ENCODE data around the gene NPHP4.

NPHP4 gene

GRCh38 chr1:6033986-6034749 lies 41.9 kb upstream of the NPHP4 start:
- Histone ChIP-seq H3K9ac (ENCODE audit: low read length in 2 of 2) (no peak overlapping the region), H3K27me3 (ENCODE audit: control insufficient read depth in 1 of 2, insufficient read depth in 2 of 2, low read length in 2 of 2) (peaks cover 0 to 4% of the 10 kb centered on the region in 2 donors), H3K9me3 (ENCODE audit: control insufficient read depth in 2 of 2, low read length in 2 of 2) (no peaks in the 10 kb centered on the region), H3K4me1 (ENCODE audit: control insufficient read depth, insufficient read depth, low read length) (peaks cover 2% of the 10 kb centered on the region), H3K27ac (ENCODE audit: low read length) (no peak overlapping the region), H3K4me3 (ENCODE audit: low read length in 2 of 2) (no peak overlapping the region), H3K36me3 (ENCODE audit: control insufficient read depth in 2 of 2, insufficient read depth in 2 of 2, low read length in 2 of 2) (no peaks in the 10 kb centered on the region)

- Histone ChIP-seq H3K9ac (ENCODE audit: low read length in 2 of 2) (no peak overlapping the region), H3K4me3 (ENCODE audit: low read length in 2 of 2) (no peak overlapping the region), H3K27ac (ENCODE audit: low read length) (no peak overlapping the region), H3K36me3 (ENCODE audit: control insufficient read depth in 2 of 2, insufficient read depth in 2 of 2, low read length in 2 of 2) (no peaks in the 10 kb centered on the region), H3K9me3 (ENCODE audit: control insufficient read depth in 2 of 2, low read length in 2 of 2) (no peaks in the 10 kb centered on the region), H3K27me3 (ENCODE audit: control insufficient read depth in 1 of 2, insufficient read depth in 2 of 2, low read length in 2 of 2) (peaks cover 0 to 4% of the 10 kb centered on the region in 2 donors), H3K4me1 (ENCODE audit: control insufficient read depth, insufficient read depth, low read length) (peaks cover 2% of the 10 kb centered on the region)
Measured at GRCh38 chr1:6033124-6033523, 40.9 kb upstream of the NPHP4 start.

- H3K9ac ChIP-seq (ENCODE audit: low read length in 2 of 2): no peak overlapping the region
- no peak overlapping the region for H3K4me3 ChIP-seq (ENCODE audit: low read length in 2 of 2)
- peaks cover 4% of the 10 kb centered on the region for H3K4me1 ChIP-seq (ENCODE audit: control insufficient read depth, insufficient read depth, low read length)
- H3K27me3 ChIP-seq (ENCODE audit: control insufficient read depth in 1 of 2, insufficient read depth in 2 of 2, low read length in 2 of 2): peaks cover 0 to 6% of the 10 kb centered on the region in 2 donors
- no peaks in the 10 kb centered on the region for H3K9me3 ChIP-seq (ENCODE audit: control insufficient read depth in 2 of 2, low read length in 2 of 2)
- H3K36me3 ChIP-seq (ENCODE audit: control insufficient read depth in 2 of 2, insufficient read depth in 2 of 2, low read length in 2 of 2): no peaks in the 10 kb centered on the region
- H3K27ac ChIP-seq (ENCODE audit: low read length): no peak overlapping the region
Measured at GRCh38 chr1:6030547-6031261, 38.5 kb upstream of the NPHP4 start.

GRCh38 chr1:6030132-6030531 lies 37.9 kb upstream of the NPHP4 start:
- H3K9ac ChIP-seq (ENCODE audit: low read length in 2 of 2): no peak overlapping the region
- H3K36me3 ChIP-seq (ENCODE audit: control insufficient read depth in 2 of 2, insufficient read depth in 2 of 2, low read length in 2 of 2): no peaks in the 10 kb centered on the region
- H3K4me3 ChIP-seq (ENCODE audit: low read length in 2 of 2): no peak overlapping the region
- H3K4me1 ChIP-seq (ENCODE audit: control insufficient read depth, insufficient read depth, low read length): peaks cover 8% of the 10 kb centered on the region
- no peaks in the 10 kb centered on the region for H3K9me3 ChIP-seq (ENCODE audit: control insufficient read depth in 2 of 2, low read length in 2 of 2)
- no peak overlapping the region for H3K27ac ChIP-seq (ENCODE audit: low read length)
- peaks cover 0 to 6% of the 10 kb centered on the region in 2 donors for H3K27me3 ChIP-seq (ENCODE audit: control insufficient read depth in 1 of 2, insufficient read depth in 2 of 2, low read length in 2 of 2)

GRCh38 chr1:6029351-6029750 lies 37.1 kb upstream of the NPHP4 start:
- Histone ChIP-seq H3K4me3 (ENCODE audit: low read length in 2 of 2) (no peak overlapping the region), H3K27me3 (ENCODE audit: control insufficient read depth in 1 of 2, insufficient read depth in 2 of 2, low read length in 2 of 2) (peaks cover 0 to 6% of the 10 kb centered on the region in 2 donors), H3K9ac (ENCODE audit: low read length in 2 of 2) (no peak overlapping the region), H3K36me3 (ENCODE audit: control insufficient read depth in 2 of 2, insufficient read depth in 2 of 2, low read length in 2 of 2) (no peaks in the 10 kb centered on the region), H3K4me1 (ENCODE audit: control insufficient read depth, insufficient read depth, low read length) (peaks cover 8% of the 10 kb centered on the region), H3K27ac (ENCODE audit: low read length) (no peak overlapping the region), H3K9me3 (ENCODE audit: control insufficient read depth in 2 of 2, low read length in 2 of 2) (no peaks in the 10 kb centered on the region)

- no peak overlapping the region for H3K4me3 ChIP-seq (ENCODE audit: low read length in 2 of 2)
- no peak overlapping the region for H3K9ac ChIP-seq (ENCODE audit: low read length in 2 of 2)
- H3K27me3 ChIP-seq (ENCODE audit: control insufficient read depth in 1 of 2, insufficient read depth in 2 of 2, low read length in 2 of 2): peaks cover 0 to 6% of the 10 kb centered on the region in 2 donors
- H3K36me3 ChIP-seq (ENCODE audit: control insufficient read depth in 2 of 2, insufficient read depth in 2 of 2, low read length in 2 of 2): no peaks in the 10 kb centered on the region
- no peaks in the 10 kb centered on the region for H3K9me3 ChIP-seq (ENCODE audit: control insufficient read depth in 2 of 2, low read length in 2 of 2)
- H3K4me1 ChIP-seq (ENCODE audit: control insufficient read depth, insufficient read depth, low read length): peaks cover 6% of the 10 kb centered on the region
- no peak overlapping the region for H3K27ac ChIP-seq (ENCODE audit: low read length)
Measured at GRCh38 chr1:6028042-6028850, 36.0 kb upstream of the NPHP4 start.

- Histone ChIP-seq H3K36me3 (ENCODE audit: control insufficient read depth in 2 of 2, insufficient read depth in 2 of 2, low read length in 2 of 2) (no peaks in the 10 kb centered on the region), H3K4me3 (ENCODE audit: low read length in 2 of 2) (no peak overlapping the region), H3K4me1 (ENCODE audit: control insufficient read depth, insufficient read depth, low read length) (peaks cover 6% of the 10 kb centered on the region), H3K27me3 (ENCODE audit: control insufficient read depth in 1 of 2, insufficient read depth in 2 of 2, low read length in 2 of 2) (peaks cover 0 to 6% of the 10 kb centered on the region in 2 donors), H3K9me3 (ENCODE audit: control insufficient read depth in 2 of 2, low read length in 2 of 2) (no peaks in the 10 kb centered on the region), H3K9ac (ENCODE audit: low read length in 2 of 2) (no peak overlapping the region), H3K27ac (ENCODE audit: low read length) (no peak overlapping the region)
Measured at GRCh38 chr1:6027591-6027990, 35.4 kb upstream of the NPHP4 start.

- H3K4me1 ChIP-seq (ENCODE audit: control insufficient read depth, insufficient read depth, low read length): peaks cover 6% of the 10 kb centered on the region
- peaks cover 0 to 6% of the 10 kb centered on the region in 2 donors for H3K27me3 ChIP-seq (ENCODE audit: control insufficient read depth in 1 of 2, insufficient read depth in 2 of 2, low read length in 2 of 2)
- no peaks in the 10 kb centered on the region for H3K9me3 ChIP-seq (ENCODE audit: control insufficient read depth in 2 of 2, low read length in 2 of 2)
- no peak overlapping the region for H3K27ac ChIP-seq (ENCODE audit: low read length)
- H3K9ac ChIP-seq (ENCODE audit: low read length in 2 of 2): no peak overlapping the region
- peak overlapping the region in 1 of 2 donors; percentile 35 for H3K4me3 ChIP-seq (ENCODE audit: low read length in 2 of 2)
- no peaks in the 10 kb centered on the region for H3K36me3 ChIP-seq (ENCODE audit: control insufficient read depth in 2 of 2, insufficient read depth in 2 of 2, low read length in 2 of 2)
Measured at GRCh38 chr1:6026095-6026809, 34.0 kb upstream of the NPHP4 start.

GRCh38 chr1:6025269-6026094 lies 33.3 kb upstream of the NPHP4 start:
- H3K4me3 ChIP-seq (ENCODE audit: low read length in 2 of 2): no peak overlapping the region
- no peak overlapping the region for H3K27ac ChIP-seq (ENCODE audit: low read length)
- H3K9me3 ChIP-seq (ENCODE audit: control insufficient read depth in 2 of 2, low read length in 2 of 2): no peaks in the 10 kb centered on the region
- no peaks in the 10 kb centered on the region for H3K36me3 ChIP-seq (ENCODE audit: control insufficient read depth in 2 of 2, insufficient read depth in 2 of 2, low read length in 2 of 2)
- peaks cover 0 to 4% of the 10 kb centered on the region in 2 donors for H3K27me3 ChIP-seq (ENCODE audit: control insufficient read depth in 1 of 2, insufficient read depth in 2 of 2, low read length in 2 of 2)
- H3K4me1 ChIP-seq (ENCODE audit: control insufficient read depth, insufficient read depth, low read length): peaks cover 6% of the 10 kb centered on the region
- H3K9ac ChIP-seq (ENCODE audit: low read length in 2 of 2): no peak overlapping the region
